ENCODE results near the gene GSK3B.

- TF ChIP-seq CTCF (IDR thresholded peaks at IDR 0.05), result no peak
- no peak for TF ChIP-seq POLR2A (IDR thresholded peaks at IDR 0.05)
Observed at GRCh38 chr3:120114981-120115380, 20.7 kb upstream of the GSK3B start.

All from thyroid gland (tissue), 4 donors.